AG04450 (cell line): Measurements from ENCODE around the gene DRAP1. TPM values are rescaled to one million over a fixed set of nuclear protein-coding genes. Genes with fewer than 3 reads are reported as not detected.

ENCODE experiments used
- CTCF ChIA-PET: fragments of 300-600, 350-600 bp; formaldehyde crosslinking; extraction: SDS; loops from one replicate; lab custom pipeline; 2022; ENCODE audit warnings: antibody characterized with exemption, inconsistent platforms; lab: Charles Lee
- POLR2A ChIA-PET: fragments of 350-600 bp; formaldehyde crosslinking; extraction: SDS; loops from one replicate; lab custom pipeline; 2021; ENCODE audit warnings: antibody characterized with exemption, inconsistent platforms; lab: Yijun Ruan, JAX
- DNase-seq: peaks from one replicate; pipeline ENCODE4 v3.0.0-alpha.2; 2011; ENCODE audit warnings: low read depth, low spot score
- H3K27ac ChIP-seq: one replicate; pipeline ENCODE4 v1.5.1; 2012; ENCODE audit warnings: low read depth, low read length, control low read depth
- H3K27me3 ChIP-seq: one replicate; pipeline ENCODE4 v1.6.0; 2012; ENCODE audit warnings: low read length; ENCODE audit not compliant: control insufficient read depth, insufficient read depth
- H3K4me3 ChIP-seq: 2 replicates; pipeline ENCODE4 v1.5.1; 2011; ENCODE audit warnings: mild to moderate bottlenecking, low read depth, low read length, control low read depth
- H3K9me3 ChIP-seq: 2 replicates; pipeline ENCODE4 v1.5.1; 2012; ENCODE audit warnings: low read length; ENCODE audit not compliant: control insufficient read depth, insufficient read depth
- polyA plus RNA-seq: library from polyadenylated mRNA; depleted of rRNA; stranded (reverse); fragments of >200 nt; gene quantifications from 2 replicates; pipeline ENCODE4 v1.2.3, GENCODE V29; 2011
- TF ChIP-seq, protein P1 (sequence below): IDR thresholded peaks from 2 replicates; pipeline ENCODE4 v1.5.1; 2011; ENCODE audit warnings: low read depth, low read length, control low read depth, inconsistent platforms

Gene DRAP1
- polyA plus RNA-seq, 1 experiment: 130 TPM

DNA sequence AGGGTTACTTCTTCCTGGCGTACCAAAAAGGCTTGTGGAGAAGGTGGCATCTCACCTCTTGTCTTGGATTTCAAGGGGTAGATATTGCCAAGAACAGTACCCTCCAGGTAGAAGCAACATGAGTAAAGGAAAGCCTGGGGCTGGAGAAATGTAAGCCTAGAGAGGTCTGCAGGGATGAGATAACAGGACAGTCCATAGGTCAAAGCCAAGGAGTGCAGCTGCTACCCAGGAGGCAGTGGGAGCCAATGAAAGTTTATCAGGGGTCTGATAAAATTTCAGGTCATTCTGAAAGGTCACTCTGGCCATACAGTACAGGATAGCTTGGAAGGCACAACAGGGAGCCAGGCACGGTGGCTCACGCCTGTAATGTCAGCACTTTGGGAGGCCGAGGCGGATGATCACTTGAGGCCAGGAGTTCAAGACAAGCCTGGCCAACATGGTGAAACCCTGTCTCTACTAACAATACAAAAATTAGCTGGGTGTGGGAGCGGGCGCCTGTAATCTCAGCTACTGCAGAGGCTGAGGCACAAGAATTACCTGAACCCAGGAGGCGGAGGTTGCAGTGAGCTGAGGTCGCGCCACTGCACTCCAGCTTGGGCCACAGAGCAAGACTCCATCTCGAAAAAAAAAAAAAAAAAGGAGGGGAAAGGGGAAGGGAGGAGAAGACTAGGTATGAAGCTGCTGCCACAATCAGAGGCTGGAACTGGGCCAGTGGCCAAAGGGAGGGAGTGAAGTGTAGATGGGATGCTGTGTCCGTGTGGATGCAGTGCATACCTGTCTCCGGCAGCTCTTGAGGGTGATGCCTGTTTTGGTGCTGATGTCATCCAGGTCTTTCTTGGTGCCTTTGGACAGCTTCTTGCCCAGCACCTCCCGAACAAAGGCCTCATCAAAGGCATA lies 32.2 kb upstream of the DRAP1 start:
- Histone ChIP-seq H3K4me3 (peak overlapping the region; percentile 90), H3K9me3 (no peaks in the 10 kb centered on the region), H3K27ac (peak overlapping the region; percentile 81), H3K27me3 (no peaks in the 10 kb centered on the region)
- no peak for DNase-seq
- POLR2A ChIA-PET: interaction anchor here (0.5 to 7.3 kb wide), 4 partner anchors 28 to 272 kb away, joined by 3 to 124 read pairs (median 35); partner anchors contain the start of genes CFL1 and MUS81
- TF ChIP-seq, protein P1, sequence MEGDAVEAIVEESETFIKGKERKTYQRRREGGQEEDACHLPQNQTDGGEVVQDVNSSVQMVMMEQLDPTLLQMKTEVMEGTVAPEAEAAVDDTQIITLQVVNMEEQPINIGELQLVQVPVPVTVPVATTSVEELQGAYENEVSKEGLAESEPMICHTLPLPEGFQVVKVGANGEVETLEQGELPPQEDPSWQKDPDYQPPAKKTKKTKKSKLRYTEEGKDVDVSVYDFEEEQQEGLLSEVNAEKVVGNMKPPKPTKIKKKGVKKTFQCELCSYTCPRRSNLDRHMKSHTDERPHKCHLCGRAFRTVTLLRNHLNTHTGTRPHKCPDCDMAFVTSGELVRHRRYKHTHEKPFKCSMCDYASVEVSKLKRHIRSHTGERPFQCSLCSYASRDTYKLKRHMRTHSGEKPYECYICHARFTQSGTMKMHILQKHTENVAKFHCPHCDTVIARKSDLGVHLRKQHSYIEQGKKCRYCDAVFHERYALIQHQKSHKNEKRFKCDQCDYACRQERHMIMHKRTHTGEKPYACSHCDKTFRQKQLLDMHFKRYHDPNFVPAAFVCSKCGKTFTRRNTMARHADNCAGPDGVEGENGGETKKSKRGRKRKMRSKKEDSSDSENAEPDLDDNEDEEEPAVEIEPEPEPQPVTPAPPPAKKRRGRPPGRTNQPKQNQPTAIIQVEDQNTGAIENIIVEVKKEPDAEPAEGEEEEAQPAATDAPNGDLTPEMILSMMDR: no peak
- CTCF ChIA-PET: interaction anchor here (0.7 to 8.9 kb wide), 10 partner anchors 8 to 158 kb away, joined by 3 to 157 read pairs (median 17); partner anchors contain the start of genes CFL1, CTSW, FOSL1 and MUS81

DNA sequence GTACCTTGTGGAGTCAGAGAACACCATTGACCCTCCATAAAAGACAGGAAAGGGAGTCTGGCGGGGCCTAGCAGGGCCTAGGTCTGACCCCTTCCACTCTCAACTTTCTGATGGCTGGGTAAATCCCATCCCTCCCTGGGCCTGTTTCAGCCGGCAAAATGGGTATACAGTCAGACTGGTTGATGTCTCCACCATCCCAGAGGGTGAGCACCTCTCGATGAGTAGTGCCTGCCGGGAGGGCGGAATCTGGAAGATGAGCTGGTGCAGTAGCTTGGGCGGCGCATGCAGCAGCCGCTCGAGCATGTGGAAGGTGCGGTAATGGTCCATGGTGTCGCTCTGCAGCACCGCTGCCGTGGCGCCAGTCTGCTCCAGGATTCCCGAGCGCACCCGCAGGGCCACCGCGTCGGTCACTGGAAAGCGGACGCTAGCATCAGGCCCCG lies 31.5 kb upstream of the DRAP1 start:
- H3K27ac ChIP-seq: peak overlapping the region; percentile 81
- H3K9me3 ChIP-seq: no peaks in the 10 kb centered on the region
- no peaks in the 10 kb centered on the region for H3K27me3 ChIP-seq
- POLR2A ChIA-PET: interaction anchor here (0.6 to 7.3 kb wide), 17 partner anchors 10 to 273 kb away, joined by 3 to 153 read pairs (median 7); partner anchors contain the start of genes BANF1, CFL1, EIF1AD and FOSL1
- TF ChIP-seq, protein P1: no peak
- peak overlapping the region; percentile 90 for H3K4me3 ChIP-seq
- CTCF ChIA-PET: interaction anchor here (0.6 to 8.9 kb wide), 64 partner anchors 9 to 1299 kb away, joined by 3 to 157 read pairs (median 6); partner anchors contain the start of genes CFL1, CTSW, FOSL1 and KAT5
- DNase-seq: no peak

DNA sequence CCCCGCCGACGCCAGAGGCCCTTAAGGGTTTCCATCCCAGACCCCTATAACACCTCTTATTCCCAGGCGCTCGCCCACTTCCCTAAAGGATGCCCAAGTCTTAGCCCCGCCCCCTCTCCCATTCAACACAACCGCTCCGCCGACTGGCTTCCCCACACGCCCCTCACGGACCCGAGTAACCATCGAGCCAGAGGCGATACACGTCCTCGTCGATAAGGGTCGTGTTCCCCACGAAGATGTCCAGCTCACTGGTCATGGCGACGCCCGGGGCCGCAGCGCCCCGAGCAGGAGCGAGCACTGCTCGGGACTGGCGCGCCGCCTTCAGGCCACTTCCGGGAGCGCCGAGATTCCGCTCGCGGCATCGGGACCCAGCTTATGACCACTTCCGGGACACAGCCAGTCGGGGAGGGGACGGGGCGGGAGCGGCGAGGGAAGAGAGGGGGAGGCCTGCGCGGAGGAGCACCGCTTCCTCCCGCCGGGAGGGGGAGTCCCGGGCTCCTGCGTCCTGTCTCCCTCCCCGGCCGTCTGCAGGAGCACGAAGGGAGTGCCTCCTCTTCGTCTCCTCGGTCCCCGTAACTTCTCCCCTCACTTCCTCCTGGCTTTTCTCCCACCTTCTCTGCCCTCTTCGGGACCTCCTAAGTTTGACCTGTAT lies 30.9 kb upstream of the DRAP1 start, which contains the start of gene FIBP:
FIBP (minus strand) TSS at position 309 of the 652 bp plus-strand sequence; CDS start at position 256, 53 bp downstream.
- POLR2A ChIA-PET: interaction anchor here (0.5 to 7.3 kb wide), 21 partner anchors 10 to 273 kb away, joined by 3 to 153 read pairs (median 4); partner anchors contain the start of genes BANF1, CFL1, EIF1AD and FOSL1
- Histone ChIP-seq H3K27me3 (no peaks in the 10 kb centered on the region), H3K9me3 (no peaks in the 10 kb centered on the region), H3K4me3 (peak within 1 kb of the TSS; percentile 90), H3K27ac (peak within 1 kb of the TSS; percentile 98)
- CTCF ChIA-PET: interaction anchor here (0.6 to 8.9 kb wide), 66 partner anchors 9 to 1298 kb away, joined by 3 to 157 read pairs (median 6); partner anchors contain the start of genes CFL1, CTSW, FOSL1 and KAT5
- peak; percentile 94 for DNase-seq
- TF ChIP-seq, protein P1: peak; percentile 74

DNA sequence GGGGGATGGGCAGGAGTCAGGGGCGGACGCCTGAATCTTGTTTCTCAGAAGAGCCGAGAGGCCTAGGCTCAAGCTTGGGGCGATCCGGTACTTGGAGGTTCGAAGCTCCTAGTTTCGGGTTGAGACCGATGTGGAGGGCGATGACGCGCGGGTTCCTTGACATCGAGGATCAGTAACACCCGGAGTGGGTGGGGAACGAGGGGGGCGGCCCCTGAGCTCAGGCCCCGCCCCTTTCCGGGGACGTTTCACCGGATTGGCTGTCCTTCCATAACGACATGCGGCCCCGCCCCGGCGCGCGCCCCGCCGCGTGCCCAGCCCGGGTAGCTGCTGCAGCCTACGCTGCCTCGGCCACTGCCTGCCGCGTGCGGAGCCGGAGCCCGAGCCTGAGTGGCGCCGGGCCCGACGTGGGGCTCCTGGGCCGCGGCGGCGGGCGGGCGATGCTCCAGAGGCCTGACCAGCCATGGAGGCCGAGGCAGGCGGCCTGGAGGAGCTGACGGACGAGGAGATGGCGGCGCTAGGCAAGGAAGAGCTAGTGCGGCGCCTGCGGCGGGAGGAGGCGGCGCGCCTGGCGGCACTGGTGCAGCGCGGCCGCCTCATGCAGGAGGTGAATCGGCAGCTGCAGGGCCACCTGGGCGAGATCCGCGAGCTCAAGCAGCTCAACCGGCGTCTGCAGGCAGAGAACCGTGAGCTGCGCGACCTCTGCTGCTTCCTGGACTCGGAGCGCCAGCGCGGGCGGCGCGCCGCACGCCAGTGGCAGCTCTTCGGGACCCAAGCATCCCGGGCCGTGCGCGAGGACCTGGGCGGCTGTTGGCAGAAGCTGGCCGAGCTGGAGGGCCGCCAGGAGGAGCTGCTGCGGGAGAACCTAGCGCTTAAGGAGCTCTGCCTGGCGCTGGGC lies 28.7 kb upstream of the DRAP1 start, which contains the start of gene CCDC85B:
CCDC85B (plus strand) TSS at position 350 of the 895 bp plus-strand sequence; CDS start at position 461, 111 bp downstream.
- CTCF ChIA-PET: interaction anchor here (1.5 to 8.9 kb wide), 7 partner anchors 7 to 178 kb away, joined by 3 to 157 read pairs (median 30); partner anchors contain the start of genes CFL1, FOSL1 and MUS81
- Histone ChIP-seq H3K27me3 (no peaks in the 10 kb centered on the region), H3K4me3 (peak within 1 kb of the TSS; percentile 72), H3K9me3 (no peaks in the 10 kb centered on the region), H3K27ac (peak within 1 kb of the TSS; percentile 98)
- POLR2A ChIA-PET: interaction anchor here (0.6 to 7.3 kb wide), 22 partner anchors 10 to 422 kb away, joined by 3 to 153 read pairs (median 5); partner anchors contain the start of genes BANF1, CFL1, EFEMP2 and EIF1AD
- peak; percentile 89 for DNase-seq
- TF ChIP-seq, protein P1: no peak; the same call in 1 of the 2 replicates
